Measurements from ENCODE around the gene DIAPH1. TPM values are rescaled to one million over a fixed set of nuclear protein-coding genes. Genes with fewer than 3 reads are reported as not detected.

DIAPH1 gene
- total RNA-seq, 1 donor from 2014 or later, result 63.5 TPM

GRCh38 chr5:141503681-141504080 lies 115.1 kb downstream of the DIAPH1 start:
- no peak for DNase-seq (ENCODE audit: low spot score, unreplicated experiment)
- H3K4me3 Mint-ChIP-seq (ENCODE audit: low read depth), result no peak overlapping the region
- H3K4me1 Mint-ChIP-seq (ENCODE audit: low read depth), result peaks cover 3% of the 10 kb centered on the region
- H3K27me3 Mint-ChIP-seq, result no peaks in the 10 kb centered on the region
- H3K9me3 Mint-ChIP-seq (ENCODE audit: low read depth), result no peaks in the 10 kb centered on the region
- H3K27ac Mint-ChIP-seq, result no peak overlapping the region
- no peak for TF ChIP-seq CTCF (IDR thresholded peaks at IDR 0.05; ENCODE audit: unreplicated experiment)
- peaks cover 5% of the 10 kb centered on the region for H3K36me3 Mint-ChIP-seq (ENCODE audit: insufficient read depth)

- Mint-ChIP-seq H3K9me3 (ENCODE audit: low read depth) (no peaks in the 10 kb centered on the region), H3K27me3 (no peaks in the 10 kb centered on the region), H3K4me1 (ENCODE audit: low read depth) (no peaks in the 10 kb centered on the region), H3K27ac (no peak overlapping the region), H3K4me3 (ENCODE audit: low read depth) (no peak overlapping the region), H3K36me3 (ENCODE audit: insufficient read depth) (peaks cover 7% of the 10 kb centered on the region)
- no peak for DNase-seq (ENCODE audit: low spot score, unreplicated experiment)
- TF ChIP-seq CTCF (IDR thresholded peaks at IDR 0.05; ENCODE audit: unreplicated experiment), result no peak
Observed at GRCh38 chr5:141501761-141502160, 117.0 kb downstream of the DIAPH1 start.

- H3K4me3 Mint-ChIP-seq (ENCODE audit: low read depth), result no peak overlapping the region
- H3K36me3 Mint-ChIP-seq (ENCODE audit: insufficient read depth), result peaks cover 7% of the 10 kb centered on the region
- no peak for DNase-seq (ENCODE audit: low spot score, unreplicated experiment)
- H3K9me3 Mint-ChIP-seq (ENCODE audit: low read depth), result no peaks in the 10 kb centered on the region
- no peak overlapping the region for H3K27ac Mint-ChIP-seq
- H3K4me1 Mint-ChIP-seq (ENCODE audit: low read depth), result peaks cover 10% of the 10 kb centered on the region
- no peak for TF ChIP-seq CTCF (IDR thresholded peaks at IDR 0.05; ENCODE audit: unreplicated experiment)
- peaks cover 19% of the 10 kb centered on the region for H3K27me3 Mint-ChIP-seq
Observed at GRCh38 chr5:141496038-141496437, 122.8 kb downstream of the DIAPH1 start.

- DNase-seq (ENCODE audit: low spot score, unreplicated experiment), result no peak
- Mint-ChIP-seq H3K27me3 (peaks cover 25% of the 10 kb centered on the region), H3K4me1 (ENCODE audit: low read depth) (peaks cover 10% of the 10 kb centered on the region), H3K36me3 (ENCODE audit: insufficient read depth) (peaks cover 10% of the 10 kb centered on the region), H3K27ac (no peak overlapping the region), H3K4me3 (ENCODE audit: low read depth) (no peak overlapping the region), H3K9me3 (ENCODE audit: low read depth) (no peaks in the 10 kb centered on the region)
- TF ChIP-seq CTCF (IDR thresholded peaks at IDR 0.05; ENCODE audit: unreplicated experiment), result no peak
Observed at GRCh38 chr5:141495453-141495811, 123.4 kb downstream of the DIAPH1 start.

DNA sequence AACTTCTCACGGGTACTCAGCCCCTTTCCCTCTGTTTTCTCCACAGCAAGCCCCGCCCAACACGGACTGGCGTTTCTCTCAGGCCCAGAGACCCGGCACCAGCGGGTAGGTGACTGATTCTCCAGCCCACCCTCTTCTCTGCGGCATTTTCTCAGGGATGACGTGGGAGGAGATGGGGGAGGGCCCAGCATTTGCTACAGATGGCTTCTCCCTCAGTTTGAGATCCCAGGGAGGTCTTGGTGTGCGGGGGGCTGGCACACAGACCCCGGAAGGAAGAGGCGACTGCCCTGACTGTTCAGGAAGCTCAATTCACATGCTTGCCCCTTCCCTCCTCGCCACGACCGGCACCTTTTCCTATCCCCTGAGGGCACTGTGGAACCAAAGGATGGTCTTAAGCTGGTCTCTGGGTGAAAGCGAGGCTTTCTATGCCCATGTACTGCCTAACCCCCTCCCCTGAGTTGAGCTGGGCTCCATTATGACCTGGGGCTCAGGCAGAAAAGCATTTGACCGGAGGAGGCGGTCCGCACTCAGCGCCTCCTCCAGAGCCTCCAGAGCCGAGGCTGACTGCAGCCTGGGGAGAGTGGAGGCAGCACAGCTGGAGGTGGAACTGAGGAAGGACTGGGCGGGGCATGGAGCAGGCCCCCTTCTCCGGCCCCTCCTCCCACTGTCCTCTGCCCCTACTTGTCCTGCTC lies 123.9 kb downstream of the DIAPH1 start:
- H3K4me1 Mint-ChIP-seq (ENCODE audit: low read depth), result peaks cover 10% of the 10 kb centered on the region
- peaks cover 27% of the 10 kb centered on the region for H3K27me3 Mint-ChIP-seq
- peaks cover 10% of the 10 kb centered on the region for H3K36me3 Mint-ChIP-seq (ENCODE audit: insufficient read depth)
- no peak for TF ChIP-seq CTCF (IDR thresholded peaks at IDR 0.05; ENCODE audit: unreplicated experiment)
- H3K9me3 Mint-ChIP-seq (ENCODE audit: low read depth), result no peaks in the 10 kb centered on the region
- H3K4me3 Mint-ChIP-seq (ENCODE audit: low read depth), result peak overlapping the region; percentile 52
- DNase-seq (ENCODE audit: low spot score, unreplicated experiment), result no peak
- H3K27ac Mint-ChIP-seq, result no peak overlapping the region
